WTC11 (cell line): ENCODE data around the gene RND3. TPM values are rescaled to one million over a fixed set of nuclear protein-coding genes. Genes with fewer than 3 reads are reported as not detected.

Experiments
- total RNA-seq: library from RNA; stranded (reverse); gene quantifications from 3 replicates; pipeline ENCODE4 v1.2.3, GENCODE V29; 2021
- TF ChIP-seq, protein P1 (sequence below): sonication (generic); formaldehyde crosslinking; IDR thresholded peaks from 2 replicates; pipeline ENCODE4 v1.8.0; 2022; ENCODE audit warnings: missing genetic modification reagents

The RND3 gene
- total RNA-seq, 1 experiment from 2014 or later: 64.4 TPM

DNA sequence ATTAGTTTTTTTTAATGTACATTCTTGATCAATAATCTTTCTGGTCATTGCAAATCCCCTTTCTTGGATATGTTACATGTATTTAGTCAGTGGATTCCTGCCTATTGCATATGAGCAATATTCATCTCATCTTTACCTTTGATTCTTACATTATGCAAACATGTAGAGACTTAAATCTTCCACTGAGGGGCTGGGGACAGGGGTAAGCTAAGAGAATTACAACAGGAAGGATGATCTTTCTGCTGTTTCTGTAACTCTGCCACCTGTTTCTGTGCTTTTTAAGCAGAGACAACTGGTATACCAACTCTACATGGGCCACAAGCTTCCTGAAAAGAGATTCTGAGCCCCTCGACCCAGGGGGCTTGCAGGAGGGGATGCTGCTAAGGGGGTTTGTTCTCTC, 68.6 kb downstream of the RND3 start (continued):
- TF ChIP-seq, protein P1, sequence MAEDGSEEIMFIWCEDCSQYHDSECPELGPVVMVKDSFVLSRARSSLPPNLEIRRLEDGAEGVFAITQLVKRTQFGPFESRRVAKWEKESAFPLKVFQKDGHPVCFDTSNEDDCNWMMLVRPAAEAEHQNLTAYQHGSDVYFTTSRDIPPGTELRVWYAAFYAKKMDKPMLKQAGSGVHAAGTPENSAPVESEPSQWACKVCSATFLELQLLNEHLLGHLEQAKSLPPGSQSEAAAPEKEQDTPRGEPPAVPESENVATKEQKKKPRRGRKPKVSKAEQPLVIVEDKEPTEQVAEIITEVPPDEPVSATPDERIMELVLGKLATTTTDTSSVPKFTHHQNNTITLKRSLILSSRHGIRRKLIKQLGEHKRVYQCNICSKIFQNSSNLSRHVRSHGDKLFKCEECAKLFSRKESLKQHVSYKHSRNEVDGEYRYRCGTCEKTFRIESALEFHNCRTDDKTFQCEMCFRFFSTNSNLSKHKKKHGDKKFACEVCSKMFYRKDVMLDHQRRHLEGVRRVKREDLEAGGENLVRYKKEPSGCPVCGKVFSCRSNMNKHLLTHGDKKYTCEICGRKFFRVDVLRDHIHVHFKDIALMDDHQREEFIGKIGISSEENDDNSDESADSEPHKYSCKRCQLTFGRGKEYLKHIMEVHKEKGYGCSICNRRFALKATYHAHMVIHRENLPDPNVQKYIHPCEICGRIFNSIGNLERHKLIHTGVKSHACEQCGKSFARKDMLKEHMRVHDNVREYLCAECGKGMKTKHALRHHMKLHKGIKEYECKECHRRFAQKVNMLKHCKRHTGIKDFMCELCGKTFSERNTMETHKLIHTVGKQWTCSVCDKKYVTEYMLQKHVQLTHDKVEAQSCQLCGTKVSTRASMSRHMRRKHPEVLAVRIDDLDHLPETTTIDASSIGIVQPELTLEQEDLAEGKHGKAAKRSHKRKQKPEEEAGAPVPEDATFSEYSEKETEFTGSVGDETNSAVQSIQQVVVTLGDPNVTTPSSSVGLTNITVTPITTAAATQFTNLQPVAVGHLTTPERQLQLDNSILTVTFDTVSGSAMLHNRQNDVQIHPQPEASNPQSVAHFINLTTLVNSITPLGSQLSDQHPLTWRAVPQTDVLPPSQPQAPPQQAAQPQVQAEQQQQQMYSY (CRISPR knock-in tag): no peak
